Measurements from ENCODE around the gene VPS13D. TPM values are rescaled to one million over a fixed set of nuclear protein-coding genes. Genes with fewer than 3 reads are reported as not detected.

VPS13D gene
- total RNA-seq, 1 donor from 2014 or later: 81.7 TPM

- Histone ChIP-seq H3K4me1 (peaks cover 44% of the 10 kb centered on the region), H3K4me3 (no peak overlapping the region), H3K27me3 (ENCODE audit: low read depth) (no peaks in the 10 kb centered on the region), H3K9me3 (no peaks in the 10 kb centered on the region), H3K27ac (peak overlapping the region; percentile 73), H3K36me3 (peaks cover 57% of the 10 kb centered on the region)
- TF ChIP-seq, protein P1, sequence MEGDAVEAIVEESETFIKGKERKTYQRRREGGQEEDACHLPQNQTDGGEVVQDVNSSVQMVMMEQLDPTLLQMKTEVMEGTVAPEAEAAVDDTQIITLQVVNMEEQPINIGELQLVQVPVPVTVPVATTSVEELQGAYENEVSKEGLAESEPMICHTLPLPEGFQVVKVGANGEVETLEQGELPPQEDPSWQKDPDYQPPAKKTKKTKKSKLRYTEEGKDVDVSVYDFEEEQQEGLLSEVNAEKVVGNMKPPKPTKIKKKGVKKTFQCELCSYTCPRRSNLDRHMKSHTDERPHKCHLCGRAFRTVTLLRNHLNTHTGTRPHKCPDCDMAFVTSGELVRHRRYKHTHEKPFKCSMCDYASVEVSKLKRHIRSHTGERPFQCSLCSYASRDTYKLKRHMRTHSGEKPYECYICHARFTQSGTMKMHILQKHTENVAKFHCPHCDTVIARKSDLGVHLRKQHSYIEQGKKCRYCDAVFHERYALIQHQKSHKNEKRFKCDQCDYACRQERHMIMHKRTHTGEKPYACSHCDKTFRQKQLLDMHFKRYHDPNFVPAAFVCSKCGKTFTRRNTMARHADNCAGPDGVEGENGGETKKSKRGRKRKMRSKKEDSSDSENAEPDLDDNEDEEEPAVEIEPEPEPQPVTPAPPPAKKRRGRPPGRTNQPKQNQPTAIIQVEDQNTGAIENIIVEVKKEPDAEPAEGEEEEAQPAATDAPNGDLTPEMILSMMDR (IDR thresholded peaks at IDR 0.05): no peak
- intact Hi-C loops (cut with DNase I): no loop called here
- no peak for DNase-seq
- no peak for ATAC-seq
Observed at GRCh38 chr1:12343823-12344487, 114.1 kb downstream of the VPS13D start.

DNA sequence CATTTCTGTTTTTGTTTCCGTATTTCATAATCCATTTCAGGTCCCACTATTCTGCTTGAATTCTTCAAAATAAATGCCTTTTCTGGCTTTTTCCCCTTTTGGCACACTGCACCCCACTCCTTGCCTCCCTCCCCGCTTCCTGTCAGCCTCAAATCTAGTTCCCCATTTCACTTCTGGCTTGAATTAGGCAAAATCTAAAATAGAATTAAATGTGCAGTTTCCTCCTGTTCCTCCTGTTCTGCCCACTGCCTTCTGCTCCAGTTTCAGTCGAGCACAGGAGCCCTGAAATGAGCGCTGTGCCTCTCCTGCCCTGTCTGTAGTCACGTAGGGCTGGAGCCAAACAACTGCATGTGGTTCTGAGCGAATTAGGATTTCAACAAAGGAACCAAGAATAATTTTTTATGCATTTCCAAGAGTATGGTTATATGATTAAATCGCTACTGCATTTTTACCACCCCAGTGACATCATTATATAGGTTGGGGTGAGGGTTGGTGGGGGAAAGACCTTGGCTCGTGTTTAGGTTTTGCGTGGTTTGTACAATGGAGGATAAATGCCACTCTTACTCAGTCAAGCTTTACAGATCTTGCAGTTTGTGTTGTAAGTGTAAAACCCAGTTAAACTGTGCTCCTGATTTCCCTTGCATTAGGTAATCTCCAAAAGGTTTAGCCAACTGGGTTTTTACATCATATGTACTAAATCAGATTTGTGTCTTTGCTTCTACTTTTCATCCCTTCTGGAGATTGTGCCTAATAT is 114.9 kb downstream of the VPS13D start:
- ATAC-seq: peak; percentile 70 to 75
- Histone ChIP-seq H3K4me3 (no peak overlapping the region), H3K4me1 (peaks cover 37% of the 10 kb centered on the region), H3K27me3 (ENCODE audit: low read depth) (no peaks in the 10 kb centered on the region), H3K36me3 (peaks cover 66% of the 10 kb centered on the region), H3K9me3 (no peaks in the 10 kb centered on the region), H3K27ac (peak overlapping the region; percentile 73)
- intact Hi-C loops (cut with DNase I): no loop called here
- TF ChIP-seq, protein P1 (IDR thresholded peaks at IDR 0.05): no peak
- DNase-seq: peak; percentile 50

- Histone ChIP-seq H3K27me3 (ENCODE audit: low read depth) (no peaks in the 10 kb centered on the region), H3K36me3 (peaks cover 74% of the 10 kb centered on the region), H3K4me1 (peaks cover 30% of the 10 kb centered on the region), H3K9me3 (no peaks in the 10 kb centered on the region), H3K4me3 (no peak overlapping the region), H3K27ac (peak overlapping the region; percentile 73)
- ATAC-seq (peak; percentile 56 to 68), DNase-seq (no peak)
- TF ChIP-seq, protein P1 (IDR thresholded peaks at IDR 0.05): no peak
- intact Hi-C loops (cut with DNase I): no loop called here
Observed at GRCh38 chr1:12345350-12346217, 115.8 kb downstream of the VPS13D start.

DNA sequence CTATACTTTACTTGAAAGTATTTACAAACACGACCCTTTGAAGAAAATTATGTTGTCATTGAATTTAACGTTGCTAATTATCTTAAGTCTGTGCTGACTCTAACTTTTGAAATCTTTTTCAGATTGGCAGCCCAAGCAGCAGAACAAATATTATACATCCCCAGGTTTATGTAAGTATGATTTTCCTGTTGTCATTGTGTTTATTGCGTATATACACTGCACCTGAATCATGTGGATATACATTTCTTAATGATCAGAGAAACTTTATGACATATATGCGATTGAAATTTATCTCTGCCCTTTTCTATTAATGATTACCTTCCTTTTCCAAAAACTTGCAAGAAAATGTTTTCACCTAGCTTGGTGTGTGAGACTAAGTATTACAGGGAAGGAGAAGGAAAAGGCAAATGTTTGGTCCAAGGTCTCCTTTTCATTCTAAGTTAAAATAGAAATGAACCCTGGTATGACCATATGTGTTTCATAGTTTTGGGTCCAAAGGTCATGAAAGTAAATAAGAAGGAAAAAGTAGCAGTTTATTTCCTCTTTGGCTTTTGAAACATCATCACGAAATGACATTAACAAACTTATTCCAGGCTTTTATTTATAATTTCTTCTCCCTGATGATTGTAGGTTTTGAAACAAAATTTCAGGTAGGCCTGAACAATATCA is 116.8 kb downstream of the VPS13D start:
- Histone ChIP-seq H3K4me3 (no peak overlapping the region), H3K36me3 (peaks cover 84% of the 10 kb centered on the region), H3K27ac (no peak overlapping the region), H3K27me3 (ENCODE audit: low read depth) (no peaks in the 10 kb centered on the region), H3K9me3 (no peaks in the 10 kb centered on the region), H3K4me1 (peaks cover 27% of the 10 kb centered on the region)
- intact Hi-C loops (cut with DNase I): no loop called here
- DNase-seq: no peak
- no peak for ATAC-seq
- TF ChIP-seq, protein P1 (IDR thresholded peaks at IDR 0.05): no peak

DNA sequence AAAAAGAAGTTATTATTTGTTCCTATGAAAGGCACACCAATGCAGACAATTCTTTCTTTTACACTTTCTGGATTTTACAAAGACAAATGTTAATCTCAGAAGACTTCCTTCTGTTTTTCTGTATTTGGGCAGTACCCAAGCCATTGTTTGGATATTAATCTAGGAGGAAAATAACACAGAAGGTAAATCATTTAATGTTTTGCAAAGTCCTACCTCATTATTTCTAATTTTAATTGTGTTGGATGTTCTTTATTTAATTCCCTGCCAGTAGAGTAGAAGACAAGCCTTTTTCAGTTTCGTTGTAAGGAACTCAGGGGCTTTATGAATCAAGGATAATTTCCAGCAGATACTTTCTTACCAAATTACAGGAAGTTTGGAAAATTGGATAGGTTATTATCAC is 118.3 kb downstream of the VPS13D start:
- Histone ChIP-seq H3K4me3 (no peak overlapping the region), H3K4me1 (peaks cover 25% of the 10 kb centered on the region), H3K27me3 (ENCODE audit: low read depth) (no peaks in the 10 kb centered on the region), H3K27ac (no peak overlapping the region), H3K36me3 (peaks cover 75% of the 10 kb centered on the region), H3K9me3 (no peaks in the 10 kb centered on the region)
- intact Hi-C loops (cut with DNase I): no loop called here
- DNase-seq: no peak
- TF ChIP-seq, protein P1 (IDR thresholded peaks at IDR 0.05): no peak
- ATAC-seq: no peak

All from lower lobe of right lung (tissue), 2 donors.